Stimulated activated CD4-positive, alpha-beta T cell treated with anti-CD3 and anti-CD28 coated beads, Interleukin-15, amount 100 ng/mL, for 24 hours (primary cell): ENCODE measurements around the gene CDT1.

Experiments
- DNase-seq: peaks from one replicate; pipeline ENCODE4 v3.0.0-alpha.2; 2020

CDT1 gene

GRCh38 chr16:88806491-88807111 lies 3.0 kb downstream of the CDT1 start:
- no peak for DNase-seq

GRCh38 chr16:88807142-88807625 lies 3.6 kb downstream of the CDT1 start:
- DNase-seq: peak; percentile 38

GRCh38 chr16:88807626-88808453 lies 4.3 kb downstream of the CDT1 start:
- DNase-seq: peak; percentile 43

GRCh38 chr16:88809068-88809675 lies 5.6 kb downstream of the CDT1 start:
- DNase-seq: peak; percentile 37

GRCh38 chr16:88809676-88810165 lies 6.1 kb downstream of the CDT1 start:
- DNase-seq: peak; percentile 43

GRCh38 chr16:88810166-88810911 lies 6.8 kb downstream of the CDT1 start:
- peak; percentile 74 for DNase-seq

GRCh38 chr16:88810912-88811768 lies 7.6 kb downstream of the CDT1 start:
- DNase-seq: peak; percentile 76

GRCh38 chr16:88811769-88812512 lies 8.4 kb downstream of the CDT1 start, which contains the start of gene APRT:
APRT (minus strand) TSS chr16:88811928; CDS start chr16:88811899, 29 bp downstream.
- peak; percentile 97 for DNase-seq

- DNase-seq: peak; percentile 65
Measured at GRCh38 chr16:88812513-88813268, 9.1 kb downstream of the CDT1 start.

GRCh38 chr16:88813269-88814143 lies 9.9 kb downstream of the CDT1 start:
- no peak for DNase-seq

GRCh38 chr16:88814144-88814502 lies 10.5 kb downstream of the CDT1 start:
- no peak for DNase-seq

GRCh38 chr16:88815227-88815626 lies 11.6 kb downstream of the CDT1 start:
- DNase-seq: no peak

GRCh38 chr16:88815901-88816589 lies 12.5 kb downstream of the CDT1 start:
- peak; percentile 74 for DNase-seq

GRCh38 chr16:88816736-88817535 lies 13.3 kb downstream of the CDT1 start:
- DNase-seq: no peak

- no peak for DNase-seq
Measured at GRCh38 chr16:88817785-88818574, 14.4 kb downstream of the CDT1 start.

GRCh38 chr16:88818575-88818874 lies 14.9 kb downstream of the CDT1 start:
- no peak for DNase-seq

GRCh38 chr16:88819126-88819525 lies 15.5 kb downstream of the CDT1 start:
- DNase-seq: no peak
